ENCODE measurements around the gene FMNL2.
A peak's percentile ranks its signal among the peaks of the same experiment; 100 is the strongest.
"Not testable (repeated sequence)": the region's sequence is repeated elsewhere in the genome, so short reads cannot be mapped to it uniquely, and the experiment has no call there.

Gene FMNL2

DNA sequence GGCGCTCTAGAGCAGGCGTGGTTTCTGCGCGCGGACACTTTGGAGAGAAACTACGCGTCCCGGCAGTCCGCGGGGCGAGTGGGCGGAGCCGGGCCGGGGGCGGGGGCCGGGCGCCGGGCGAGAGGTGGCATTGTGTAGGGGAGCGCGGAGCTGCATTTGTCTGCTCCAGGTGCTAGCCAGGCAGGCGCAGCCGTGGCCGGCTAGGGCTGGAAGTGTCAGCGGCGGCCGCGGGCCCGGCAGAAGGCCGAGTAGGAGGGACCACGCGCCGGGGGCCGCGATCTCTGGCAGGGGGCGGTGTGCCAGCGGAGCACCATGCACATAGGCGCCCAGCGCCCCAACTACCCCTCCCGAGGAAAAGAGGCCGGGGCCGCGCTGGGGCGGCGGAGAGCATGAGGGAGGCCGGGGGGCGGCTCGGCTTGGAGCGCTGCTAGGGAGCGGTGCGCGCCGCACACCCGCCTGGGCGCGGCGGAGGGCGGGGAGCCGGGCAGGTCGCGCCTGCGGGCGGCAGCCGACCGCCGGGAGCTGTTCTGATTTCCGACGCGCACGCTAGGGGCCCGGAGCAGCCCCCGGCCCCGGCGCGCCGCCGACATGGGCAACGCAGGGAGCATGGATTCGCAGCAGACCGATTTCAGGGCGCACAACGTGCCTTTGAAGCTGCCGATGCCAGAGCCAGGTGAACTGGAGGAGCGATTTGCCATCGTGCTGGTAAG lies at the start of gene FMNL2:
Gene FMNL2 (plus strand): TSS at position 159 of the 710 bp plus-strand sequence.
- peak; percentile 60 for DNase-seq

DNA sequence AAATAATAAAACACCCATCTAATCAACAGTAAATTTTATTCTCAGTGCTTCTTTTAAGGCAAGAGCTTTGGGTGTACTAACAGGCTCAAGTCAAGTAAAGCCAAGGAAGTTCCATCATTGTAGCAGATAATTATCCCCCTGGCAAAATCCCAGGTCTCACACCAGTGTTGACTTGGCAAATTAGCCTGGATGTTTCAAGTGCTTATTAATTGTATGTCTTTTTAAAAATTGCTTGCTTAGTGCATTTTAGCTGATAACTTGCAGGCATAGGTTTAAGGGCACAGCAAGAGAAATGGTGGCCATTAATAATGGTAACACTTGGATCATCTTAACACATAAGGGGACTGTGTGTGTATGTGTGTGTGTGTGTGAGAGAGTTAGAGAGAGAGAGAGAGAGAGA lies 42.0 kb upstream of the FMNL2 start:
- DNase-seq, result no peak

DNA sequence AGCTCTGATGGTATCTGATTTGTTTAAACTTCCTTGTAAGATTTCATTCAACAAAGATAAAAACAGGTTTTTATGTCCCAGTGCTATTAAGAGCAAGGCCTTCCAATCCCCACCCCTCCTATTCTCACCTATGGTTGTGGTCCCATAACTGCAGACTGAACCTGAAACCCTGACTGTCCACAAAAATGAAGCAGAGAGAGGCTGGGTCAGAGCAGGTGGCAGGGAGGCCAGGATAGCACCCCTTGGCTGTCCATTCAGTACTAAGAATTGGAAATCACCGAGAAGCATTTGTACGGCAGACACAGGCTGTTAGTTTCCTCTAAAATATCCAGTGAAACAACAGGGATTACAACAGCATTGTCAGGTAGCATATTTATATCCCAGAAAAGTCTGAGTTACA lies 37.3 kb upstream of the FMNL2 start:
- DNase-seq, result no peak

DNA sequence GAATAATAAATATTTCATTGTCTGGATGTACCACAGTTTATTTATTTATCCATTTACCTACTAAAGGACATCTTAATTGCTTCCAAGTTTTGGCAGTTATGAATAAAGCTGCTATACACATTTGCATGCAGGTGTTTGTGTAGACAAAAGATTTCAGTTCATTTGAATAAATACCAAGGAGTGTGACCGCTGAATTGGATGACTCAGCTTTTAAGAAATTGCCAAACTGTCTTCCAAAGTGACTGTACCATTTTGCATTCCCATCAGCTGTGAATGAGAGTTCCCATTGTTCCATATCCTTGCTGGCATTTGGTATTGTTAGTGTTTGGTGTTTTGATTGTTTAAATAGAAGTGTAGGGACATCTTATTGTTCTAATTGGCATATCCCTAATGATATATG lies 36.2 kb upstream of the FMNL2 start:
- DNase-seq, result no peak

DNA sequence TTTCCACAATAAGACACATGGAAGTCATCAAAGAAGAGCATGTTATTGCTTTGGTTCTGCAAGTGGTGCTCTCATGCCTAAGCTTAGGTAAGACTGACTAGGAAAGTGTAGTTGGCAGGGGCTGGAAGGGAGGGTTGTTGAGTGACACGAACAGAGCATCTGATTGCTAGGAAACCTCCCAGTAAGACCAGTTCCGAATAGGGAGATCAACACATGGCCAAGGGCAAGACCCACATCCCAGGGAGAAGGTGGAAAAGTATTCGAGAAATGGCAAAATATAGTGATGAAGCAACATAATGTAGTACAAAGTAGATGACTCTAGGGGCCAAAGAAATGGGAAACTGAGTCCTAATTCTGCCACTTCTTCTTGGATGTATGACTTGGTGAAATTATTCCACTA lies 33.8 kb upstream of the FMNL2 start:
- no peak for DNase-seq

DNA sequence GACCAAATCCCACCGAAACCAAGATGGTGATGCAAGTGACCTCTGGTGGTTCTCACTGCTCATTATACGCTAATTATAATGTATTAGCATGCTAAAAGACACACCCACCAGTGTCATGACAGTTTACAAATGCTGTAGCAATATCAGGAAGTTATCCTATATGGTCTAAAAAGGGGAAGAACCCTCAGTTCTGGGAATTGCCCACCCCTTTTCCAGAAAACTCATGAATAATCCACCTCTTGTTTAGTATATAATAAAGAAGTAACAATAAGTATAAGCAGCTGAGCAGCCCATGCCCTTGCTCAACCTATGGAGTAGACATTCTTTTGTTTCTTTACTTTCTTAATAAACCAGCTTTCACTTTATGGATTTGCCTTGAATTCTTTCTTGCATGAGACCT lies 31.0 kb upstream of the FMNL2 start:
- DNase-seq, result no peak

DNA sequence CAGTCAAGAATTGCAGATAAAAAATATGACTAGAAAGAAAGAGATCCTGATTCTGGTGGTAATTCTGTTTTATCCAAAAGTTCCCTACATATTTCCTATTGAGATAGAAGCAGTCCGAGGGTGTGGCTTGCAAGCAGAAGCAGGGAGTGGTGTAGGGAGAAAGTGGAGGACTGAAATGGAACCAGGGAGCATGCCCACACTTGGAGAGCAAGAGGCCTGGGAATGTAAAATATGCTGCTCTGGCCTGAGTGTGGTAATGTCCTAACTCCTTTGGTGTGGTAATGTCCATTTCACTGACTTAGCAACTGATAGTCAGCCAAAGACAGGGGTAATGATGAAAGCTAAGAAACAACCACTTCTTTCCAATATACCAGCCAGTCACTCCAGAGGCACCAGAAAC lies 30.1 kb upstream of the FMNL2 start:
- no peak for DNase-seq

DNA sequence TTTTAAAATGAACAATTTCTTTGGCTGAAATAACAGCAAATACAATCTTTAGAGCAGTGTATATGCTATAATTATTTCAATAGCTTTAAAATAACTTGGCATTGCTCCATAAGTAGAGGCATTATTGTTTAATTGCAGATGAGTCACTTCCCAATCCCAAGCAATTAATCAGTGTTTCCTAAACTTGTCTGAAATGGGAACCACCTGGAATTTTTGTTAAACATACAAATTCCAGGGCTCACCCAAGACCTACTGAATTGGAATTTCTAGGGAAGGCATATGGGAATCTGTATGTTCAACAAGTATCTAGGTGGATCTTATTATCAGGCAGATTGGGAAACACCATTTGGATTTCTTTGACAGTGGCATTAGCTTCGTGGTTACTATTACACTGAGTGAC lies 27.1 kb upstream of the FMNL2 start:
- no peak for DNase-seq

DNA sequence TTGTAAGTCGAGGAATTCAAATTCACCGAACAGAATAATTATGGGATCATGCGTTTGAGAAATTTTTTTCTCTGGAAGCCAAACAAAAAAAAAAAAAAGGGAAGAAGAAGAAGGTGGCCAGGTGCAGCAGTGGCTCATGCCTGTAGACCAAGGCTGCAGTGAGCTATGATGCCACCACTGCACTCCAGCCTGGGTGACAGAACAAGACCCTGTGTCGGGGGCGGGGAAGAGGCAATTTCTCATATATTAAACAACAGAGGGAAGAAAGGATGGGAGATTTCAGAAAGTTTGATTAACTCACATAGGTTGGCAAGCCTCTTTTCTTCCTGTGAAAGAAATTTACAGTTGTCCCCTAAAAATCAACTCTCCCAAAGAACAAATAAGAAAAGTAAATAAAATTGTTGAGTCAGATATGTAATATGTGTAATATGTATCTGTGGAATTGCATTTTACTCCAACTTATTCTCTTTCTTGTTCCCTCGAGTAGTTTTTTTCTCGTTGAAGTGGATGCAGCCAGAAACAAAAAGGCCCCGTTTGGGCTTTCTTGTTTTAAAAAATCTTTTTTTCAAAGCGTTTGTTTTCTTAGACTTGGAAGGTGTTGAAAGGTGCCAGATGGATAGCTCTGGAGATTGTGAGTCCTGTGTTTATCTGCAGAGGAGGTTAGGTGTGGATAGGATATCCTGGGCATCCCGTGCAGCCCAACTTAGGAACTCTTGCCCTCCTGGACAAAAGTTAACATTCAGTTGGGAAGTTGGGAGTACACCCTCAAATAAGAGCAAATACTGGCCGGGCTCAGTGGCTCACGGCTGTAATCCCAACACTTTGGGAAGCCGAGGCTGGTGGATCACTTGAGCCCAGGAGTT lies 25.4 kb upstream of the FMNL2 start:
- DNase-seq, result no peak

DNA sequence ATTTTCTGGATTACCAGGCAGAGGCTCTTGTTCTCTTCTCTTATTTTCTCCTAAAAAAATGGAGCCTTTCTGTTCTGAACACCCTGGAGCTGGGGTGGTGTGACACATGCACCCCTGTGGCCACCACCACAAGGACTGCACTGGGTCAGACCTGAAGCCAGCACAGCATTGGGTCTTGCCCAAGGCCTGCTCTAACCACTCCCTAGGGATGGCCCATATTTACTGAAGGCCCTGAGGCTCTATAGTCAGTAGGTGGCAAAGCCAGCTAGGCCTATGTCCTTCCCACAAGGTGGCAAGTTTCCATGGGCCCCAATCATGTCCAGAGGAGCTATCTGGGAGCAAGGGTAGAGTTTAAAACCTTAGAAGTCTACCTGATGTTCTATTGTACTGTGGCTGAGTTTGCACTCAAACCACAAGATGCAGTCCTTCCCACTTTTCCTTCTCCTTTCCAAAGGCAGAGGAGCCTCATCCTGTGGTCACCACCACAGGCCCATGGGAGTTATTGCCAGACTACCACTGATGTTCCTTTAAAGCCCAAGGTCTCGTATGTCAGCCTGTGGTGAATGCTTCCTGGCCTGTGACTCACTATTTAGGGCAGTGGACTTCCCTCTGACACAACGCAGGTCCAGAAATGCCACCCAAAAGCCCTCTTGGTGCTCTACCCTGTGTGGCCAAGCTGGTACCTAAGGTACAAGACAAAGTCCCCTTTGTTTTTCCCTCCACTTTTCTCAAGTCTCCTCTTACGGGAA lies 15.0 kb upstream of the FMNL2 start:
- DNase-seq, result no peak

DNA sequence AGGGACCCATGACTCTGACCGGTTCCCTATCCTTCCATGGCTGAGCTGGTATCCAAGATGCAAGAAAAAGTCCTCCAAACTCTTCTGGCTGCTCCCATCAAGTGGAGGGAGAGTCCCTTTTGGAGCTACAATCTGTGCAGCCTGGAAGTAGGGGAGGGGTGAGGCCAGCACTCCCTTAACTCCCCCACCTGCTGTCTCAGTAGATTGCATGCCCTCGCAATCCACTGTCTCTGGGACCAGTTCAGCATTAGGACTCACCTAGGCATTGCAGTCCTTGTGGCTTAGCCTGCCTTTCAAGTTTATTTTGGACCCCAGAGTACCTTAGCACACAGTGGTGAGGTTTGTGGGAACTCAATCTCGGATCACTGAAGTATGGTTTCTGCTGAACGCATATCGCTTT lies 14.2 kb upstream of the FMNL2 start:
- no peak for DNase-seq

DNA sequence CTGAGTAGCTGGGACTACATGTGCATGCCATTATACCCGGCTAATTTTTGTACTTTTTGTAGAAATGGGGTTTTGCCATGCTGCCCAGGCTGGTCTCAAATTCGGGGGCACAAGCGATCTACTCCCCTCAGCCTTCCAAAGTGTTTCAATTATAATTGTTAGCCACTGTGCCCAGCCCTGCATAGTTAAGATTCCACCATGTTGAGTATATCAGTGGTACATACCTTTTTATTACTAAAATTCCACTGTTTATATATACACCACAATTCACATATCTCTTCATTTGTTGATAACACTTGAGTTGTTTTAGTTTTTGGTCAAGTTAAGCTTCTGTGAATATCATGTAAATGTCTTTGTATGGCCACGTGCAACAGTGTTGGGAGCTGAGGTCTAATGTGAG lies 12.8 kb upstream of the FMNL2 start:
- no peak for DNase-seq

DNA sequence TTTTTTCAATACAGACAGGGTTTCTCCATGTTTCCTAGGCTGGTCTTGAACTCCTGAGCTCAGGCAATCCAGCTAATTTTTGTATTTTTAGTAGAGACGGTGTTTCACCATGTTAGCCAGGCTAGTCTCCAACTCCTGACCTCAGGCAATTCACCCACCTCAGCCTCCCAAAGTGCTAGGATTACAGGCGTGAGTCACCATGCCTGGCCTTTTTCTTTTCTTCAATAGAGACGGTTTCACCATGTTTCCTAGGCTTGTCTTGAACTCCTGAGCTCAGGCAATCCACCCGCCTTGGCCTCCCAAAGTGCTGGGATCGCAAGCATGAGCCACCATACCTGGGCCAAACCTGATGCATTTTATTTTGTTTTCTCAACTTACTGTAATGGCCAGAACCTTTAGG lies 9.8 kb upstream of the FMNL2 start:
- DNase-seq, result not testable (repeated sequence)

DNA sequence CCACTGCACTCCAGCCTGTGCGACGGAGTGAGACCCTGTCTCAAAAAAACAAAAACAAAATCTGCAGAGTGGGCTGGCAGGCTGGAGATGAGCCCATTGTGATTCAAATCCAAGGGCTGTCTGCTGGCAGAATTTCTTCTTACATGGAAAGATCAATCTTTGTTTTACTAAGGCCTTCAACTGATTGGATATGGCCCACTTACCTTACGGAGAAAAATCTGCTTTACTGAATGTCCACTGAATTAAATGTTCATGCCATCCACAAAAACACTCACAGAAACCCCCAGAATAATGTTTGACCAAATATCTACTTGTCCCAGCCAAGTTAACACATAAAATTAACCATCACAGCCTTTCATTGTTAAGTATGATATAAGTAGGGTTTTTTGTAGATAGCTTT lies 8.3 kb upstream of the FMNL2 start:
- DNase-seq, result no peak

DNA sequence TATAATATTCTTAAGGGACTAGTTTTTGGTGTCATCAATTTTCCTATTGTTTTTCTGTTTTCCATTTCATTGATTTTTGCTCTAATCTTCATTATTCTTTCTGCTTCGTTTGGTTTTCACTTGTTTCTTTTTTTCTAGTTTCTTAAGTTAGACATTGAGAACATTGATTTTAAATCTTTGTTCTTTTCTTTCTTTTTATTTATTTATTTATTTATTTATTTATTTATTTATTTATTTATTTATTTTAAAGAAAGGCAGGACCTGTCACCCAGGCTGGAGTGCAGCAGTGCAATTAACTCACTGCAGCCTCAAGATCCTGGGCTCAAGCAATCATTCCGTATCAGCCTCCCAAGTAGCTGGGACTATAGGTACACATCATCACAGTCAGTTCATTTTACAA lies 7.0 kb upstream of the FMNL2 start:
- DNase-seq, result no peak

DNA sequence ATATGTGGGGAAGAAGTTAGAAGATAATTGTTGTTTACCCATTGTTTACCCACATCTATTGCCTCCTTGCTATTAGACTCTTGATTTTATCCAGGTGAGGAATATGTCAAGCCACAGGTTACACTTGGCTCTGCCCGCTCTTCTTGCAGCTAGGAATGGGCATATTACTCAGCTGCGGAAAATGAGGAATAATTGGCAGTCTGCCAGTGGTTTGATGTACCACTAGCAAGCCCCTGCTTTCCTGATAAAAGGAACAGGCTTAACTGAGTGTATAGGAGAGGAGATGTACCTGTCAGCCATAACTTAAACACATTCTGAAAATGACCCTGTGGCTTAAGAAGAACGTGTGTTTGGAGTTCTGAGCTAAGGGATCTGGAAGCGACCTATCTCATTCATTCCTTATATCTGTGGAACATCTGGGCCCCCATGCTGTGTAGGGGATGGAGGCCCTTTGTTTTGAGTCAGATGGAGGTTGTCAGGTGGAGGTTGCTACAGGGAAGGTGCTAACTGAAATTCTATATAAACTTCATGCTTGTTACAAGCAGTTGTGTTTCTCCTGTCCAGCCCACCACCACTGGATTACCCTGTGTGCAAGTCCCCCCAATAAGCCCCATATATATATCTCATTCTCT lies 4.6 kb upstream of the FMNL2 start:
- no peak for DNase-seq

DNA sequence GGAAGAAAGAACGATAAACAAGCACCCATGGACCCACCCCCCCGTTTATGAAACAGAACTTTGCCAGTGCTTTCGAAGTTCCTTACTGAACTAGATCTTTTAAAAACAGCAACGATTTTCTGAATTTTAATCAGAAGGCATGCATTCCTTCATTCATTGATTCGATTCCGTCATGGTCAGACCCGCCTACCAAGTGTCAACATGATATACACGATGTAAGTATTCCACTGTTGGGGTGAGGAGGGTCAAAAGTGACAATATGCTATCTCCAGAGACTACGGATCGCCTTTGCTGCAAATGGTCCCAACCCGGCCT lies 316 bp upstream of the FMNL2 start:
- DNase-seq, result no peak

DNA sequence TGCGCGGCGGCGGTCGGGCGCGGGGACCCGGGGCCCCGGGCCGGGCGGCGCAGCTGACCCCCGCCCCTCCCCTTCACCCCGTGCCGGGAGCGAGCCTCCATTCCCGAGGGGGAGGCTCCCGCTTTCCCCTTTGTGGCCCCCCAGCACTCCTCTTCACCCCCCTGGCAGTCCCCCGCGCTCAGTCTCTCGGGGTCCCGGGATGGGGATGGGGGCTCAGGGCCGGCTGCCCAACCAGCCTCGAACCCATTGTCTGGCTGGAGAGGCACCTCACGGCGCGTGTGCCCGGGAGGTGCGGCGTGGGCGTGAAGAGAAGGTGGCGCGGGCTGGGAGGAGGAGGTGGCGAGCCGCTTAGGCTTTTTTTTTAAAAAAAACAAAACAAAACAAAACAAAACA lies 748 bp downstream of the FMNL2 start:
- no peak for DNase-seq

DNA sequence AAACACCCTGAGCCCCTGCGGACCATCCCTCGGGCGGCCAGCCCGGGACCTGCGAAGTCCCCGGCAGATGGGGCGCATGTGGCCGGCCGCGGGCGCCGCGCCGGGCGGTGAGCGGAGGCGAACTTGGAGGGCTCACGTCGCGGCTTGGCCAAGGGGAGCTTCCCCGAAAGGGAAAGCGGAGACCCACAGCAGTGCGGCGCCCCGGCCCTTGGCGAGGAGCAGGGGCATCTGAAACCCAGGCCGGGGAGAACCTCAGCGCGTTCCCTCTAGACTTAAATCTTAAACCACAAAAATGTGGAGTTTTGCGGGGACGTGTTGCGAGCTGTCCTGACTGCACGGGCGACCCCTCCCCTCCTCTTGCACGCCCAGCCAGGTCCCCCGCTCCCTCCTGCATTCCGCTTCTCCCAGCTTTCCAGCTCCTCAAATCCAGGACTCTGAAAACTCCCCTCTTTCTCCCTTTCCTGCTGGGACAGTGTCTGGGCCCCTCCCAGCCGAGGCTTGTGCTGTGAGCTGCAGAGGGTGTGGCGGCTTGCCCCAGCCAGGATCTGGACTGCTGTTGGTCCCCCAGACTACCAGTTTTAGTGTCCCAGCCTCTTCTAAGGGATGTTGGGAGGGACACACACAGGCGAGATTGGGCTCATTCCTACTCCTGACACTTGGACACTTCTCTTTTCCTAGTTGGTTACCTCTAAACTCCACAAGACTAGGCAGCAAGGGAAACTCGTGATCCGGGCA lies 1.3 kb downstream of the FMNL2 start:
- no peak for DNase-seq

DNA sequence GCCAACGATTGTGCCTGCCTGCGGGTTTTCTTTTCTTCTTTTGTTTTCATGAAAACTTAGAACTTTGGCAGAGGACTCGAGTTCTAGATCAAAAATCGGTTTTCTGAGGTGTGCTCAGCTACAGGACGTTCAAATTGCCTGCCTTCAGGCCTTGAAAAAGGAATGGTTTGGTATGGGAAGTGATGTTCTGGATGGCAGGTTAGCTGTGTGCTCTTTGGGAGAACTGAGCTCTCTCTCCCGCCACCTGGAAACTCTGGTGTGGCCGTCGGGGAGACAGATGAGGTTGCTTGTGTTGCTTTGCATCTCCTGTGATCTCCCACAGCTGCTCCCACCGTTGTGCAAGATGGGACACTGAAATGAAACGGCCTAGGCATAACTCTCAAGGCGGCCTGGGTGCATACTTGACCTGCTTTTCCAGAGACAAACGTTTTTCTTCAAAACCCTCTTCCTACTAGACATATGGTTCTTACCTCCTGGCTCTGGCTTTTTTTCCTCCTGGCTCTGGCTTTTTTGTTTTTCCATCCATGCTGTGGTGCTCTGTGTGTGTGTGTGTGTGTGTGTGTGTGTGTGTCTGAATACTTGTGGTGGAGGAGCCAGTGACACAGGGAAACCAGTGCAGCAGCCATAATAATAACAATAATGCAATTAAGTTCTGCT lies 2.0 kb downstream of the FMNL2 start:
- DNase-seq, result no peak

DNA sequence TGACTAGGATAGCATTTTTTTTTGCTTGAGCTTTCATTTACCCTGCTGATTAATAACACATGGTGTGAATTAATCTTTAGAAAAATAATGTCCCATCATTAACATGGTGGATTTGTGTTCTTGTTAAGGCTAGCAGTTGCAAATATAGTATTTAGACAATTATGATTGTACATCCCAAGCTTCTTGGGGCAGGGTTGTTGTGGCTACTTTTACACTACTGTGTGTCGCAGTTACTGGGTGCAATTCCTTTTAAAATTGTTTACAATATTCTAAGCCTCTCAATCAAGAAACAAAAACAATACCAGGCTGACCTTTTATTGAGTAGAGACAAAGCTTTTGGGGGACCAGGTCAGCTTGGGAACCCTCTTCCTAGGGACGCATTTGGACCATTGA lies 2.5 kb downstream of the FMNL2 start:
- no peak for DNase-seq

DNA sequence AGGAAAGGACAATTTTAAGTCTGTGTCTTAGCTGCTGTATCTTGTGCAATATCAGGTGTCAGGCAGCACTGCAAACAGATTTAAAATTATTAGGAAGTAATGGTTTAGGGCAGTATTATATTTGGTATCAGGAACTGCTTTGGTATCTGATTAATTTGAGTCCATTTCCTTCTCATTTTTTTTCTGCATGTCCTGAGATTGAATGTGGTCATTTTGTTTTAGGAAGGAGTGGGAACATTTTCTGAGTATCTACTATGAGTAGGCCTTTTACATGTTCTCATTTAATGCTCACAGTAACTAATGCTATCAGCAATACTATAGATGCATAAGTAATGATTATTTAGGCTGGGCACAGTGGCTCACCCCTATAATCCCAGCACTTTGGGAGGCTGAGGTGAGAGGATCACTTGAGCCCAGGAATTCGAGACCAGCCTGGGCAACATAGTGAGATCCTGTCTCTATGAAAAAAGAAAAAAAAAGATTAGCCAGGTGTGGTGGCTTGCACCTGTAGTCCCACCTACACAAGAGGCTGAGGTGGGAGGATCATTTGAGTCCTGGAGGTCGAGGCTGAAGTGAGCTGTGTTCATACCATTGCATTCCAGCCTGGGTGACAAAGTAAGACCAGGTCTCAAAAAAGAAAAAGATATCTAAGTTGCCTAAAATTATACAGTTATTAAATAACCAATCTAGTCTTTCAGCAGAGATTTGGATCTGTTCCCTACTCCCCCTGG lies 4.7 kb downstream of the FMNL2 start:
- no peak for DNase-seq
